T-helper 22 cell (primary cell): ENCODE measurements around the gene SKAP1.
"Not testable (repeated sequence)": the region's sequence is repeated elsewhere in the genome, so short reads cannot be mapped to it uniquely, and the experiment has no call there.

Experiments
- DNase-seq: peaks from one replicate; pipeline ENCODE4 v3.0.0-alpha.2; 2020; ENCODE audit warnings: low read depth

The SKAP1 gene

GRCh38 chr17:48285614-48286013, 144.4 kb downstream of the SKAP1 start:
- no peak for DNase-seq

- no peak for DNase-seq
Observed at GRCh38 chr17:48283907-48284306, 146.1 kb downstream of the SKAP1 start.

- DNase-seq: no peak
Observed at GRCh38 chr17:48283411-48283810, 146.6 kb downstream of the SKAP1 start.

- no peak for DNase-seq
Observed at GRCh38 chr17:48282303-48282702, 147.7 kb downstream of the SKAP1 start.

GRCh38 chr17:48278760-48279491, 151.1 kb downstream of the SKAP1 start:
- DNase-seq: no peak

GRCh38 chr17:48276776-48277175, 153.2 kb downstream of the SKAP1 start:
- DNase-seq: no peak

GRCh38 chr17:48270899-48271298, 159.1 kb downstream of the SKAP1 start:
- no peak for DNase-seq

- DNase-seq: no peak
Observed at GRCh38 chr17:48269209-48269608, 160.8 kb downstream of the SKAP1 start.

GRCh38 chr17:48263731-48264035, 166.3 kb downstream of the SKAP1 start:
- DNase-seq: no peak

GRCh38 chr17:48262982-48263730, 166.9 kb downstream of the SKAP1 start:
- no peak for DNase-seq

- DNase-seq: no peak
Observed at GRCh38 chr17:48261297-48261880, 168.6 kb downstream of the SKAP1 start.

GRCh38 chr17:48259694-48260291, 170.2 kb downstream of the SKAP1 start:
- DNase-seq: no peak

- DNase-seq: no peak
Observed at GRCh38 chr17:48258331-48258730, 171.7 kb downstream of the SKAP1 start.

GRCh38 chr17:48255759-48256158, 174.3 kb downstream of the SKAP1 start:
- DNase-seq: no peak

GRCh38 chr17:48254896-48255295, 175.1 kb downstream of the SKAP1 start:
- DNase-seq: no peak

- no peak for DNase-seq
Observed at GRCh38 chr17:48253975-48254374, 176.0 kb downstream of the SKAP1 start.

- DNase-seq: no peak
Observed at GRCh38 chr17:48251950-48252349, 178.1 kb downstream of the SKAP1 start.

- no peak for DNase-seq
Observed at GRCh38 chr17:48250949-48251348, 179.1 kb downstream of the SKAP1 start.

- not testable (repeated sequence) for DNase-seq
Observed at GRCh38 chr17:48250059-48250458, 180.0 kb downstream of the SKAP1 start.

GRCh38 chr17:48247603-48248002, 182.4 kb downstream of the SKAP1 start:
- DNase-seq: no peak

GRCh38 chr17:48247038-48247437, 183.0 kb downstream of the SKAP1 start:
- no peak for DNase-seq

GRCh38 chr17:48246612-48247011, 183.4 kb downstream of the SKAP1 start:
- DNase-seq: no peak

GRCh38 chr17:48245465-48246033, 184.5 kb downstream of the SKAP1 start:
- DNase-seq: not testable (repeated sequence)
